HepG2 (cell line): ENCODE measurements around the gene EEF1A1. TPM values are rescaled to one million over a fixed set of nuclear protein-coding genes. Genes with fewer than 3 reads are reported as not detected.

Source experiments
- POLR2G ChIP-seq: fragments of 200-400 bp; formaldehyde crosslinking; IDR thresholded peaks from 2 replicates; pipeline ENCODE4 v1.6.1; 2018; ENCODE audit warnings: mild to moderate bottlenecking, low read depth, low read length, moderate library complexity
- ZNF274 ChIP-seq: sonication (generic); formaldehyde crosslinking; IDR thresholded peaks from 2 replicates; pipeline ENCODE4 v1.5.1; 2020; ENCODE audit warnings: mild to moderate bottlenecking, missing genetic modification reagents
- ZNF7 ChIP-seq: IDR thresholded peaks from 2 replicates; pipeline ENCODE4 v1.6.1; 2016; ENCODE audit warnings: missing biosample characterization, missing genetic modification reagents
- ZNF75D ChIP-seq: sonication (generic); formaldehyde crosslinking; IDR thresholded peaks from 2 replicates; pipeline ENCODE4 v1.8.1; 2023; ENCODE audit warnings: missing genetic modification reagents, mild to moderate bottlenecking, borderline replicate concordance
- polyA plus RNA-seq, 8 experiments: library from polyadenylated mRNA; depleted of rRNA in 3 of 8; stranded (reverse) in 7 of 8; unstranded in 1 of 8; fragments of >200 nt; fragmentation: Illumina TruSeq in 4 of 8; extraction: Trizol in 4 of 8; gene quantifications; 2 replicates each; pipeline versions ENCODE4 v1.2.1 to v1.2.3, GENCODE V29; 2011 to 2016; ENCODE audit warnings: low read depth in 4 of 8, missing spikeins in 1 of 8, mixed read lengths in 1 of 8; ENCODE audit not compliant: insufficient read depth in 1 of 8
- total RNA-seq, 5 experiments: library from RNA; depleted of rRNA; stranded (reverse); fragments of >200 nt; fragmentation: Illumina TruSeq; extraction: Trizol; gene quantifications; 2 replicates each; pipeline ENCODE4 v1.2.3, GENCODE V29; 2016; ENCODE audit warnings: low read depth in 1 of 5
- TF ChIP-seq, protein P1 (sequence below): sonication (generic); formaldehyde crosslinking; IDR thresholded peaks from 2 replicates; pipeline ENCODE4 v1.4.0; 2020; ENCODE audit warnings: mild to moderate bottlenecking, missing genetic modification reagents
- TF ChIP-seq, protein P2 (sequence below): sonication (generic); formaldehyde crosslinking; IDR thresholded peaks from 2 replicates; pipeline ENCODE4 v1.4.0; 2020; ENCODE audit warnings: missing genetic modification reagents, borderline replicate concordance
- TF ChIP-seq, protein P3 (sequence below): sonication (generic); formaldehyde crosslinking; IDR thresholded peaks from 2 replicates; pipeline ENCODE4 v1.4.0; 2020; ENCODE audit warnings: missing genetic modification reagents, borderline replicate concordance
- TF ChIP-seq, protein P4 (sequence below): sonication (generic); formaldehyde crosslinking; IDR thresholded peaks from 2 replicates; pipeline ENCODE4 v1.8.0; 2022; ENCODE audit warnings: missing genetic modification reagents, mild to moderate bottlenecking, moderate library complexity, borderline replicate concordance

The EEF1A1 gene
- total and polyA plus RNA-seq, 2 of the 13 experiments (the other 11 are each of a cell fraction or from before 2014, with no cell fraction given), result 13,726 to 17,172 TPM

DNA sequence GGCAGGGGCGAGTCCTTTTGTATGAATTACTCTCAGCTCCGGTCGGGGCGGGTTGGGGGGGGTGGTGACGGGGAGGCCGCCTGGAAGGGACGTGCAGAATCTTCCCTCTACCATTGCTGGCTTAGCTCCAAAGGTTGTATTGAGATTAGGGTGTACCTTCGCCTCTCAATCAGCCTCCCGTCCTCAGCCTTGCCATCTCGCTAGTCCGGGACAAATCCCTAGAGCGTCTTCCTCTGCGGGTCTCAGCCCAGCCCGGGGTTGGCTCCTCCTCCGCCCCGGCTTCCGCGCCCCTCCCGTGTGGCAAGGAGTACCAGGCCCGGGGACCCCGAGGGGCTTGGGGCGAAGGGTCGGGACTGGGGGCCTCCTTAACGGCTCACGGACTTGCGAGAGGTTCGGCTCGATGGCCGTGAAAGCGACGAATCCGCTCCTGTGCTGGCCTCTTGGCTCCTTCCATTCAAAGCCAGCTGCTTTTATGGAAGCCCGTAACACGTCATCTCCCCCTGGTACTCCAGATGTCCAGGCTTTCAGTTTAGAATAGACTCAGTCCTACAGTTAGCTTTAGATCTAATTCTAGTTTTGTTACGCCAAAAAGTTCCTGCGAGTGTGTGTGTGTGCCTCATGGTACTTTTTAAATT lies 636 bp upstream of the EEF1A1 start (continued):
- no peak; the same call in 1 of the 2 replicates for TF ChIP-seq POLR2G
- TF ChIP-seq, protein P1, sequence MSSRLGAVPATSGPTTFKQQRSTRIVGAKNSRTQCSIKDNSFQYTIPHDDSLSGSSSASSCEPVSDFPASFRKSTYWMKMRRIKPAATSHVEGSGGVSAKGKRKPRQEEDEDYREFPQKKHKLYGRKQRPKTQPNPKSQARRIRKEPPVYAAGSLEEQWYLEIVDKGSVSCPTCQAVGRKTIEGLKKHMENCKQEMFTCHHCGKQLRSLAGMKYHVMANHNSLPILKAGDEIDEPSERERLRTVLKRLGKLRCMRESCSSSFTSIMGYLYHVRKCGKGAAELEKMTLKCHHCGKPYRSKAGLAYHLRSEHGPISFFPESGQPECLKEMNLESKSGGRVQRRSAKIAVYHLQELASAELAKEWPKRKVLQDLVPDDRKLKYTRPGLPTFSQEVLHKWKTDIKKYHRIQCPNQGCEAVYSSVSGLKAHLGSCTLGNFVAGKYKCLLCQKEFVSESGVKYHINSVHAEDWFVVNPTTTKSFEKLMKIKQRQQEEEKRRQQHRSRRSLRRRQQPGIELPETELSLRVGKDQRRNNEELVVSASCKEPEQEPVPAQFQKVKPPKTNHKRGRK (CRISPR knock-in tag), result no peak
- no peak for TF ChIP-seq ZNF274
- TF ChIP-seq ZNF7 (CRISPR knock-in tag), result no peak
- TF ChIP-seq, protein P2, sequence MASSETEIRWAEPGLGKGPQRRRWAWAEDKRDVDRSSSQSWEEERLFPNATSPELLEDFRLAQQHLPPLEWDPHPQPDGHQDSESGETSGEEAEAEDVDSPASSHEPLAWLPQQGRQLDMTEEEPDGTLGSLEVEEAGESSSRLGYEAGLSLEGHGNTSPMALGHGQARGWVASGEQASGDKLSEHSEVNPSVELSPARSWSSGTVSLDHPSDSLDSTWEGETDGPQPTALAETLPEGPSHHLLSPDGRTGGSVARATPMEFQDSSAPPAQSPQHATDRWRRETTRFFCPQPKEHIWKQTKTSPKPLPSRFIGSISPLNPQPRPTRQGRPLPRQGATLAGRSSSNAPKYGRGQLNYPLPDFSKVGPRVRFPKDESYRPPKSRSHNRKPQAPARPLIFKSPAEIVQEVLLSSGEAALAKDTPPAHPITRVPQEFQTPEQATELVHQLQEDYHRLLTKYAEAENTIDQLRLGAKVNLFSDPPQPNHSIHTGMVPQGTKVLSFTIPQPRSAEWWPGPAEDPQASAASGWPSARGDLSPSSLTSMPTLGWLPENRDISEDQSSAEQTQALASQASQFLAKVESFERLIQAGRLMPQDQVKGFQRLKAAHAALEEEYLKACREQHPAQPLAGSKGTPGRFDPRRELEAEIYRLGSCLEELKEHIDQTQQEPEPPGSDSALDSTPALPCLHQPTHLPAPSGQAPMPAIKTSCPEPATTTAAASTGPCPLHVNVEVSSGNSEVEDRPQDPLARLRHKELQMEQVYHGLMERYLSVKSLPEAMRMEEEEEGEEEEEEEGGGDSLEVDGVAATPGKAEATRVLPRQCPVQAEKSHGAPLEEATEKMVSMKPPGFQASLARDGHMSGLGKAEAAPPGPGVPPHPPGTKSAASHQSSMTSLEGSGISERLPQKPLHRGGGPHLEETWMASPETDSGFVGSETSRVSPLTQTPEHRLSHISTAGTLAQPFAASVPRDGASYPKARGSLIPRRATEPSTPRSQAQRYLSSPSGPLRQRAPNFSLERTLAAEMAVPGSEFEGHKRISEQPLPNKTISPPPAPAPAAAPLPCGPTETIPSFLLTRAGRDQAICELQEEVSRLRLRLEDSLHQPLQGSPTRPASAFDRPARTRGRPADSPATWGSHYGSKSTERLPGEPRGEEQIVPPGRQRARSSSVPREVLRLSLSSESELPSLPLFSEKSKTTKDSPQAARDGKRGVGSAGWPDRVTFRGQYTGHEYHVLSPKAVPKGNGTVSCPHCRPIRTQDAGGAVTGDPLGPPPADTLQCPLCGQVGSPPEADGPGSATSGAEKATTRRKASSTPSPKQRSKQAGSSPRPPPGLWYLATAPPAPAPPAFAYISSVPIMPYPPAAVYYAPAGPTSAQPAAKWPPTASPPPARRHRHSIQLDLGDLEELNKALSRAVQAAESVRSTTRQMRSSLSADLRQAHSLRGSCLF (CRISPR knock-in tag), result no peak
- TF ChIP-seq, protein P3, sequence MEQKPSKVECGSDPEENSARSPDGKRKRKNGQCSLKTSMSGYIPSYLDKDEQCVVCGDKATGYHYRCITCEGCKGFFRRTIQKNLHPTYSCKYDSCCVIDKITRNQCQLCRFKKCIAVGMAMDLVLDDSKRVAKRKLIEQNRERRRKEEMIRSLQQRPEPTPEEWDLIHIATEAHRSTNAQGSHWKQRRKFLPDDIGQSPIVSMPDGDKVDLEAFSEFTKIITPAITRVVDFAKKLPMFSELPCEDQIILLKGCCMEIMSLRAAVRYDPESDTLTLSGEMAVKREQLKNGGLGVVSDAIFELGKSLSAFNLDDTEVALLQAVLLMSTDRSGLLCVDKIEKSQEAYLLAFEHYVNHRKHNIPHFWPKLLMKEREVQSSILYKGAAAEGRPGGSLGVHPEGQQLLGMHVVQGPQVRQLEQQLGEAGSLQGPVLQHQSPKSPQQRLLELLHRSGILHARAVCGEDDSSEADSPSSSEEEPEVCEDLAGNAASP, result 0 out of 2 replicates have a peak, but pooled peaks have one; percentile 3
- TF ChIP-seq ZNF75D, result no peak
- TF ChIP-seq, protein P4, sequence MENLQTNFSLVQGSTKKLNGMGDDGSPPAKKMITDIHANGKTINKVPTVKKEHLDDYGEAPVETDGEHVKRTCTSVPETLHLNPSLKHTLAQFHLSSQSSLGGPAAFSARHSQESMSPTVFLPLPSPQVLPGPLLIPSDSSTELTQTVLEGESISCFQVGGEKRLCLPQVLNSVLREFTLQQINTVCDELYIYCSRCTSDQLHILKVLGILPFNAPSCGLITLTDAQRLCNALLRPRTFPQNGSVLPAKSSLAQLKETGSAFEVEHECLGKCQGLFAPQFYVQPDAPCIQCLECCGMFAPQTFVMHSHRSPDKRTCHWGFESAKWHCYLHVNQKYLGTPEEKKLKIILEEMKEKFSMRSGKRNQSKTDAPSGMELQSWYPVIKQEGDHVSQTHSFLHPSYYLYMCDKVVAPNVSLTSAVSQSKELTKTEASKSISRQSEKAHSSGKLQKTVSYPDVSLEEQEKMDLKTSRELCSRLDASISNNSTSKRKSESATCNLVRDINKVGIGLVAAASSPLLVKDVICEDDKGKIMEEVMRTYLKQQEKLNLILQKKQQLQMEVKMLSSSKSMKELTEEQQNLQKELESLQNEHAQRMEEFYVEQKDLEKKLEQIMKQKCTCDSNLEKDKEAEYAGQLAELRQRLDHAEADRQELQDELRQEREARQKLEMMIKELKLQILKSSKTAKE, result no peak
